IMR-90 (cell line): Measurements from ENCODE around the gene NFAT5. TPM values are rescaled to one million over a fixed set of nuclear protein-coding genes. Genes with fewer than 3 reads are reported as not detected.

Source experiments
- ATAC-seq: fragments of 200-7000 bp; cut with Tn5 transposase; 2 replicates; pipeline ENCODE4 v1.9.1; 2020; ENCODE audit warnings: low read depth, mild to moderate bottlenecking, moderate library complexity
- BruUV-seq: library from RNA; stranded (reverse); fragments of 400-500 nt; replicated peaks from 2 replicates; lab custom pipeline; 2021; lab: Mats Ljungman, UMichigan
- CTCF ChIA-PET: fragments of 300-600 bp; formaldehyde crosslinking; extraction: SDS; loops from one replicate; lab custom pipeline; 2021; ENCODE audit warnings: antibody characterized with exemption; lab: Yijun Ruan, JAX
- POLR2A ChIA-PET: fragments of 300-600 bp; sonication (Branson Sonifier 250); formaldehyde crosslinking; loops from one replicate; lab custom pipeline; 2022; ENCODE audit warnings: antibody characterized with exemption; ENCODE audit not compliant: unreplicated experiment; lab: Charles Lee
- DNase-seq: peaks from one replicate; pipeline ENCODE4 v3.0.0; 2013
- H2AFZ ChIP-seq: replicated peaks from 2 replicates; pipeline ENCODE3; 2013; ENCODE audit warnings: low read length, mild to moderate bottlenecking; ENCODE audit not compliant: poor library complexity
- H2AK5ac ChIP-seq: 2 replicates; pipeline ENCODE4 v1.6.1; 2013; ENCODE audit warnings: low read depth, low read length, inconsistent platforms
- H2AK9ac ChIP-seq: replicated peaks from 2 replicates; pipeline ENCODE3; 2013; ENCODE audit warnings: mild to moderate bottlenecking, low read depth, low read length, moderate library complexity; ENCODE audit not compliant: poor library complexity
- H2BK120ac ChIP-seq: 2 replicates; pipeline ENCODE4 v1.6.1; 2013; ENCODE audit warnings: low read depth, low read length, inconsistent platforms
- H2BK15ac ChIP-seq: 3 replicates; pipeline ENCODE4 v1.6.1; 2013; ENCODE audit warnings: low read depth, low read length, inconsistent platforms
- H2BK20ac ChIP-seq: 2 replicates; pipeline ENCODE4 v1.6.1; 2013; ENCODE audit warnings: low read depth, mild to moderate bottlenecking, inconsistent platforms, low read length, moderate library complexity
- H2BK5ac ChIP-seq: 2 replicates; pipeline ENCODE4 v1.6.1; 2013; ENCODE audit warnings: mild to moderate bottlenecking, low read depth, low read length, inconsistent platforms; ENCODE audit not compliant: poor library complexity, severe bottlenecking
- H3K14ac ChIP-seq: replicated peaks from 2 replicates; pipeline ENCODE4 v1.6.1; 2013; ENCODE audit warnings: low read depth, low read length, inconsistent platforms
- H3K18ac ChIP-seq: 2 replicates; pipeline ENCODE4 v1.6.1; 2013; ENCODE audit warnings: low read depth, low read length, control low read depth
- H3K23ac ChIP-seq: 2 replicates; pipeline ENCODE4 v1.6.1; 2013; ENCODE audit warnings: low read depth, low read length, inconsistent platforms
- H3K27ac ChIP-seq: 2 replicates; pipeline ENCODE4 v1.5.1; 2013; ENCODE audit warnings: mild to moderate bottlenecking, control low read depth, low read length; ENCODE audit not compliant: insufficient read depth
- H3K27me3 ChIP-seq: 2 replicates; pipeline ENCODE4 v1.6.1; 2013; ENCODE audit warnings: low read length; ENCODE audit not compliant: control insufficient read depth, insufficient read depth
- H3K36me3 ChIP-seq: 2 replicates; pipeline ENCODE4 v1.6.1; 2013; ENCODE audit warnings: low read length, mixed read lengths; ENCODE audit not compliant: control insufficient read depth, insufficient read depth
- H3K4ac ChIP-seq: 2 replicates; pipeline ENCODE4 v1.6.1; 2013; ENCODE audit warnings: low read depth, low read length, inconsistent platforms
- H3K4me1 ChIP-seq: 2 replicates; pipeline ENCODE4 v1.6.1; 2013; ENCODE audit warnings: low read length, mixed read lengths; ENCODE audit not compliant: control insufficient read depth, insufficient read depth
- H3K4me2 ChIP-seq: 2 replicates; pipeline ENCODE4 v1.6.1; 2013; ENCODE audit warnings: low read depth, mild to moderate bottlenecking, control low read depth, low read length, moderate library complexity
- H3K4me3 ChIP-seq: 2 replicates; pipeline ENCODE4 v1.5.1; 2013; ENCODE audit warnings: low read depth, mild to moderate bottlenecking, control low read depth, low read length, moderate library complexity; ENCODE audit not compliant: insufficient read depth
- H3K56ac ChIP-seq: 2 replicates; pipeline ENCODE4 v1.6.1; 2013; ENCODE audit warnings: low read length, inconsistent platforms; ENCODE audit not compliant: insufficient read depth; ENCODE audit errors: extremely low read depth
- H3K79me1 ChIP-seq, 2 experiments: 2 replicates each; pipeline ENCODE4 v1.6.1; 2013; ENCODE audit warnings: low read length in 2 of 2, inconsistent platforms in 1 of 2, low read depth in 1 of 2
- H3K9ac ChIP-seq: 2 replicates; pipeline ENCODE4 v1.6.1; 2013; ENCODE audit warnings: low read depth, low read length, control low read depth
- H3K9me1 ChIP-seq: 2 replicates; pipeline ENCODE4 v1.6.1; 2013; ENCODE audit warnings: low read length, inconsistent platforms; ENCODE audit not compliant: insufficient read depth
- H3K9me3 ChIP-seq: 2 replicates; pipeline ENCODE4 v1.6.1; 2013; ENCODE audit warnings: low read length; ENCODE audit not compliant: control insufficient read depth, insufficient read depth
- H4K20me1 ChIP-seq: 2 replicates; pipeline ENCODE4 v1.6.1; 2013; ENCODE audit warnings: low read length, inconsistent platforms; ENCODE audit not compliant: insufficient read depth
- H4K5ac ChIP-seq: 2 replicates; pipeline ENCODE4 v1.6.1; 2013; ENCODE audit warnings: mild to moderate bottlenecking, low read depth, low read length, control low read depth
- H4K8ac ChIP-seq, 2 experiments: 2 replicates each; pipeline ENCODE4 v1.6.1; 2013; ENCODE audit warnings: low read depth in 2 of 2, low read length in 2 of 2, control low read depth in 1 of 2, inconsistent platforms in 1 of 2
- H4K91ac ChIP-seq: 2 replicates; pipeline ENCODE4 v1.6.1; 2013; ENCODE audit warnings: low read depth, low read length, inconsistent platforms; ENCODE audit not compliant: insufficient read depth
- CTCF ChIP-seq: conservative IDR thresholded peaks from 2 replicates; pipeline ENCODE4 v1.5.1; 2012; ENCODE audit warnings: mild to moderate bottlenecking, low read depth, low read length, improper control_type of control experiment
- MAZ ChIP-seq: IDR thresholded peaks from 2 replicates; pipeline ENCODE4 v1.6.1; 2012; ENCODE audit warnings: low read depth, mild to moderate bottlenecking, low read length, improper control_type of control experiment, moderate library complexity, borderline replicate concordance
- NFE2L2 ChIP-seq: fragments of 150-350 bp; IDR thresholded peaks from 2 replicates; pipeline ENCODE4 v1.6.1; 2016; ENCODE audit warnings: low read depth, mild to moderate bottlenecking, low read length
- RAD21 ChIP-seq: IDR thresholded peaks from 2 replicates; pipeline ENCODE4 v1.6.1; 2012; ENCODE audit warnings: low read length, improper control_type of control experiment
- SMC3 ChIP-seq: fragments of 150-350 bp; IDR thresholded peaks from 2 replicates; pipeline ENCODE4 v1.6.1; 2016; ENCODE audit warnings: low read depth, mild to moderate bottlenecking, antibody characterized with exemption, low read length, moderate library complexity
- USF2 ChIP-seq: fragments of 150-350 bp; IDR thresholded peaks from 2 replicates; pipeline ENCODE4 v1.6.1; 2017; ENCODE audit warnings: mild to moderate bottlenecking, antibody characterized with exemption, low read length, low read depth
- WGBS, 2 experiments: methylation state at CpG; one replicate each; pipeline versions ENCODE4 v1.1.5 to v1.1.7; 2013; ENCODE audit warnings: missing lambda C conversion rate in 2 of 2; ENCODE audit not compliant: insufficient read length in 1 of 2; ENCODE audit errors: extremely low coverage in 2 of 2; 5-methylcytosine and 5-hydroxymethylcytosine counted together
- dilution Hi-C: fragments of 300-500 bp; cut with HindIII; formaldehyde crosslinking; loops from one replicate; pipeline ENCODE4 v1.14.3; 2018; ENCODE audit warnings: low sequenced_read_pairs; ENCODE audit not compliant: unreplicated experiment
- in situ Hi-C: fragments of 300-500 bp; cut with MboI; formaldehyde crosslinking; loops from 3 replicates; pipeline ENCODE4 v1.14.3; 2019; ENCODE audit warnings: low sequenced_read_pairs, inconsistent platforms, mixed read lengths
- intact Hi-C: fragments of 100-400 bp; cut with micrococcal nuclease; formaldehyde crosslinking; loops from 2 replicates; pipeline ENCODE4 v1.10.0; 2022
- polyA plus RNA-seq, 3 experiments: library from polyadenylated mRNA; depleted of rRNA; stranded (reverse); fragments of >200 nt; gene quantifications; 2 replicates each; pipeline ENCODE4 v1.2.3, GENCODE V29; 2012; ENCODE audit warnings: low replicate concordance in 1 of 3
- total RNA-seq: library from RNA; depleted of rRNA; stranded (reverse); fragments of >200 nt; gene quantifications from 2 replicates; pipeline ENCODE4 v1.2.3, GENCODE V29; 2012

Gene NFAT5
- total and polyA plus RNA-seq, 2 of the 4 experiments (the other 2 are of a cell fraction) = 10.9 to 20.1 TPM

GRCh38 chr16:69732101-69732500 is 166.3 kb downstream of the NFAT5 start:
- no peak overlapping the region for H3K27ac ChIP-seq
- DNase-seq (no peak), ATAC-seq (no peak)
- no peak overlapping the region for H3K4me2 ChIP-seq
- no peak overlapping the region for H3K23ac ChIP-seq
- H4K91ac ChIP-seq = no peak overlapping the region
- intact Hi-C loops = no loop called here
- no peaks in the 10 kb centered on the region for H3K27me3 ChIP-seq
- no TSS peak for BruUV-seq
- no peaks in the 10 kb centered on the region for H3K36me3 ChIP-seq
- no peak overlapping the region for H2BK120ac ChIP-seq
- peaks cover 4% of the 10 kb centered on the region; the same call in 1 of the 2 replicates for H3K4me1 ChIP-seq
- no peak overlapping the region for H2AK9ac ChIP-seq
- no peak overlapping the region for H3K4ac ChIP-seq
- H2BK5ac ChIP-seq = no peak overlapping the region
- no peaks in the 10 kb centered on the region for H3K9me3 ChIP-seq
- H2AFZ ChIP-seq = peak overlapping the region; percentile 41
- no peak overlapping the region for H3K56ac ChIP-seq
- 0 out of 3 replicates have a peak overlapping the region, but pooled peaks have one; percentile 67 for H2BK15ac ChIP-seq
- H3K14ac ChIP-seq = no peak overlapping the region
- H4K5ac ChIP-seq = no peak overlapping the region
- TF ChIP-seq MAZ (no peak), CTCF (no peak), SMC3 (no peak), USF2 (no peak), NFE2L2 (no peak), RAD21 (no peak)
- no peak overlapping the region for H3K9ac ChIP-seq
- ChIA-PET CTCF (no interaction called here), POLR2A (no interaction called here)
- no peak overlapping the region for H2AK5ac ChIP-seq
- H3K9me1 ChIP-seq = 0 out of 2 replicates have a peak, but pooled peaks cover 5% of the 10 kb centered on the region
- H3K79me1 ChIP-seq = peaks cover 7 to 19% of the 10 kb centered on the region in 2 experiments; a peak in 3 of 4 replicates
- H4K20me1 ChIP-seq = no peaks in the 10 kb centered on the region
- dilution Hi-C loops = no loop called here
- WGBS, 2 experiments = no CpG with 5 or more reads among the region's 6 CpGs
- no peak overlapping the region for H4K8ac ChIP-seq
- H3K4me3 ChIP-seq = no peak overlapping the region
- H2BK20ac ChIP-seq = 0 out of 2 replicates have a peak overlapping the region, but pooled peaks have one; percentile 6
- in situ Hi-C loops = no loop called here
- no peak overlapping the region for H3K18ac ChIP-seq
